ENCODE results near the gene TSPAN7.
A peak's percentile ranks its signal among the peaks of the same experiment; 100 is the strongest.

The TSPAN7 gene

DNA sequence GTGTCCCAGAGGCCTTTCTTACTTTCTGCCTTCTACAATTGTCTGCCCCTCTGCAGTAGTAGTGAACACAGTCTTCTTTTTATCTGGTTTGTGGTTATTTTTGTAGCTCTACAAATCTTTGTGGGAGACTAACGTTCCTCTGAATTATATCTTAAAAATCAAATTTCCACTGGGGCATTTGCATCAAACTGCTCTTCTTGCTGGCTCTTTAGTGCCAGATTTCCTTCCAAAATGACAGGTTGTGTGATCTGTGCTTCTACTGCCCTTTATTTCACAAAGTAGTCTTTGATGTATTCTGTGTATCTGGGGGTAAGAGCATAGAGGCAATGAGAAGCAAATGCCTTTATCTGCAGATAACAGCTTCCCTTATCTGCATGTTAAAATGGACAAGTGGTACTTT, 34.5 kb downstream of the TSPAN7 start:
- no peak for DNase-seq (ENCODE audit: low read depth)

DNA sequence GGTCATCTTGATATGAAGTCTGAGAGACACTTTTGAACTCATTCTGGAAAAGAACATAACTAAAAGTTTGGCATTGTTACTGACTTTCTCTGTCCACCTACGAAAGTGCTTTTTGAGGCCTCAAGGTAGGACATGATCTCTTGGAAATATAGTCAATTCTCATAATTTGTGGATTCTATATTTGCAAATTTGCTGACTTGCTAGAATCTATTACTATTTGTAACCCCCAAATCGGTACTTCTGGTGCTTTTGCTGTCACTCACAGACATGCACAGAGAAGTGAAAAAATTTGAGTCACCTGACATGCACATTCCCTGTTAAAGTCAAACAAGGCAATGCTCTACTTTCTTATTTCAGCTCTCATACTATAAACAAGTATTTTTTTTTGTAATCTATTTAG, 35.6 kb downstream of the TSPAN7 start:
- no peak for DNase-seq (ENCODE audit: low read depth)

DNA sequence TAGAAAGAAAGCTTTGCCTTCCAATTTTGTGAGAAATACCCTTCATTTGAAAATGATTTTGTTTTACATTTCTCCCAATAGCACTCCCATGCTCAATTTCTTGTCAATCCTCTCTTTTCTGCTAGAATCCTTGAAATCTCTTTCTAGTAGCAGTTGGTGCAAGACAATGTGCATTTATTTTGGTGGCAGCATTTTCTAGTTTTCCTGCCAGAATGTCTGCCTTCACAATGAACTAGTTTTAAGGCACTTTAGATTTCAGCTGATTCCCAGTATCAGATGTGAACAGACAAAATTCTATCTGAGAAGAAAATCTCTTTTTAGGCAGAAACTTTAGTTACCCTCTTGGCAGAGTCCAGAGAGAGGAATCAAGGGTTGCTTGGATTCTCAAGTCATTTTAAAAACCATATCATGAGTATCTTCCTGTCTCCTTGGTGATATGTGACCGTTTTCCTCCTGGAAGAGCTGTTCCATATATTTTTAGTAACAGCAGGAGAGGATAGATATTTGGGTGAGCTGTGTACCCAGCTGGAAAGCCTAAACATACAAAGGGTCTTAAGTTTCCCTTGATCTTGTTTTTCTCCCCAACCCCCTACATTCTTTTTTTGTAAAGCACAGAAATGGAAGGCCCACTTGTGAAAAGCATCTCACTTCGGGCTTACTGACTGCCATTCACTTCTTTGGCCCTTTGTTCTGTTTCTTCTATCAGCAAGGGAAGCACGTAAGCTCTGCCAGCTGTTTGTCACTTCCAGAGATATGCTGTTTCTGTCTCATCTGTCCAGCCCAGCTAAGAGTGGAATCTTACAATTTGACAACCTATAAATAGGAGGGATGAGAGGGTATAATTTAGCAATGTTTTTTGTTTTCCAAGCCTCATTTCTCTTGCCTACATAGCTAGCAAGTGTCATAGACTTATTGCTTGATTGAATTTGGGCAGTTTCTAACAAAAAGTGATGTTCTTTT, 38.7 kb downstream of the TSPAN7 start:
- no peak for DNase-seq (ENCODE audit: low read depth)

DNA sequence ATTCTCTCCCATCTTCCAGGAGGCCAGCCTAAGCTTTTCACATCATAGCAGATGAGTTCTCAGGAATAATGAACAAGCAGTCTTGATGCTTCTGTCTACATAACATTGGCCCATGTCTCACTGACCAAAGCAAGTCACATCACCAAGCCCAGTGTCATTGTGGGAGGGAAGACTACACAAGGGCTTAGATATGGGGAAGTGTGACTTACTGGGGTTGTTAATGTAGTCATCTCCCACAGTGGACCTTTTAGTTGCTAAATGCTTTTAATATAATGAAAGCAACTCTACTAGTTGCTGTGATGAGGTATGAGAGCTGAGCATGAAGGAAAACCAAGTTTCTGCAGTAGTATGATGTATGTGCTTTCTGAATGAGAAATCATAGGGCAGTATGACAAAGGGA, 40.5 kb downstream of the TSPAN7 start:
- DNase-seq (ENCODE audit: low read depth): no peak

DNA sequence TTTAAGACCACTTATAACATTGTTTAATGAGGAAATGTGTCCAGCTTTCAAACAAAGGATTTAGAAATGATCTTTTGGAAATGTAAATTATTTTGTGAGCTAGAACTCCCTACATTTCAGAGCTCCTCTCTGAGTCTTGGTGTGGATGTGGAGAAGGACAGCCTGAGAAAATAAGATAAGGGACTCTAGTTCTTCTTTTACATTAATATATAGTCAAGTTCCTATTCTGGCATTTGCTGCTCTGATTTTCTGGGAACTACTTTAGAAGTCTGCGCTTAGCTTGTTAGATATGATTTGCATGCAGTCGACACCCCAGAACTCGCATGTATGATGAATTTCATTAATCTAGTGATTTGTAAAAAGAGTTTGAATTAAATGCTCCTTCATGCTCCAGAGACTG, 45.5 kb downstream of the TSPAN7 start:
- DNase-seq (ENCODE audit: low read depth): no peak

DNA sequence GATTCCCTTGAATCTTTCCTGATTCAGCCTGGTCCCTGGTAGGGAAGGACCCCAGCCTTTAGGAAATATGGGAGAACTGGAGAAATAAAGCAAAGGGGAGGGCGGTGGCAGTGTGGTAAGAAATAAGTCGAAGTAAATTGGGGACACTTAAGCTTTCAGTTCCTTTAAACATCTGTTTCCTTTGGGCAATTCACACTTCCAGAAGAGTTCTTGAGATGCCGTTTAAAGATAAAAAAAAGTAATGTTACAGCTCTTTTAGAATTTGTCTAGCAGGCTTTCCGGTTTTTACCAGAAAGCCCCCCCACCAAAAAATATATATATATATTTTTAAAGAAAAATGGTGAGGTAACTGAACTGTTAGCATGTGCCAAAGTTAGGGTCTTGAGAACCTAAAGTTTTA, 46.6 kb downstream of the TSPAN7 start:
- no peak for DNase-seq (ENCODE audit: low read depth)

DNA sequence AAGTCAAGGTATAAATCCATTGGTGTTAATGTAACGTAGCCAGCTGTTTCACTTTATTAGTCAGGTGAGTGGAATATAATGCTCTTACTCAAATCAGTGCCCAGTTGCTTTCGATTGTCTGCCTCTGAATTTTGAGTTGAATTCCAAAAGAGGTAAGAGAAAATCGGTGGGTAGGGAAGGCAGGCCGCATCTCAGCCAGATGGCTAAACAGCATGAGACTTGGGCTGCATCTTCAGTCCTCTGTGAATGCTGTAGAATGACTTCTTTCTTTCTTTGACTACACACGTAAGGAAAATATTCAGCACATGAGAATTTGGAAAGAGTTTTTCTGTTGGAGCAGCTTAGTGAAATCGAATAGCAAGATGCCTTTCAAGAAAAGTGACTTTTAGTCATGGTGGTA, 49.5 kb downstream of the TSPAN7 start:
- DNase-seq (ENCODE audit: low read depth): no peak

DNA sequence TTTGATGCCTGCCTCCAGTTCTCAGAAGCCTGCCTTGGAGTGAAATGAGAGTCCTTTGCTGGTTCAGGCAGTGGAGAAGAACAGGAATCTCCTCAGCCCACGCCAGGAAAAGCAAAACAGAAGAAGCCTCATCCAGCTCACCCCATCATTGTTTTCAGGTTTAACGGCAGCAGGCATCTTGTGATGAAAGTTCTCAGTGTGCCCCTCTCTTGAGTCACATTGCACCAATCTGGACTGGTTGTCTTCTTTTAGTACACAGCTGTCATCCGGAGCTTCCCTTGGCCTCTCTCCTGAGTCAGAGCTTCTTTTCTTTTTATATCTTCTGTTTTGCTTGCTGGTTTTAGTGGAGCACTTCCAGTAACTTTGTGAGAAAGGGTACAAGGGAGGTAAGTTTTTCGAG, 50.9 kb downstream of the TSPAN7 start:
- no peak for DNase-seq (ENCODE audit: low read depth)

DNA sequence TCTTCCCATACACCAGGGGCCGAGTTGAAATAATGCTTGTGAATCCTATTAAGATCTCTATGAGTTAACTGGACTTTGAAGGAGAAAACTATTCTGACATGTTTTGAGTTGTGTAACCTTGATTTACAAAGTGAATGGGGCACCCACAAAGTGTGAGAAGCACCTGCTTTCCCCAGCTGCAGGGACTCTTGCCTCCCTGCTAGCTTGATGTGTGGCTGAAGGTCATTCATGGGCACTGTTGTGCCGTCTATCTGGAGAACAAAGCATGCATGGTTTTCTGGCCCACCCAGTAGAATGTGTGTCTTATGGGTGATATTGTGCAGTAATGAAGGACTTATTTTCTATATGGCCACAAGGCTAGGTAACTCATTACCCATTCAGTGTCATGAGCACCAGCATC, 53.1 kb downstream of the TSPAN7 start:
- no peak for DNase-seq (ENCODE audit: low read depth)

DNA sequence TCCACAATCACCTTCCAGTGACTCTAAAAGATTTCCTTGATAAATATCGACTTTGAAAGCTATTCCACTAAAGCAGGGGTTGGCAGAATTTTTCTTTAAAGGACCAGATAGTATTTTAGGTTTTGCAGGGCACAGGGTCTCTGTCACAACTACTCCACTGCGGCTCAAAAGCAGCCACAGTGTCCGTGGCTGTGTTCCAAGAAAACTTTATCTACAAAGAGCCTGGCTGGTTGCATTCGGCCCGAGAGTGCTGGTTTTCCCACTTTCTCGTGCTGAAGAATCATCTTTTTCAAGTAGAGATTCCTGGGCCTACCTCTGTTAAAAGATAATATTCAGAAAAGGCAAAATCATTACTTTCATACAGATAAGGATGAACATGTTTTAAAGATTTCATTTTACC, 55.6 kb downstream of the TSPAN7 start:
- no peak for DNase-seq (ENCODE audit: low read depth)

DNA sequence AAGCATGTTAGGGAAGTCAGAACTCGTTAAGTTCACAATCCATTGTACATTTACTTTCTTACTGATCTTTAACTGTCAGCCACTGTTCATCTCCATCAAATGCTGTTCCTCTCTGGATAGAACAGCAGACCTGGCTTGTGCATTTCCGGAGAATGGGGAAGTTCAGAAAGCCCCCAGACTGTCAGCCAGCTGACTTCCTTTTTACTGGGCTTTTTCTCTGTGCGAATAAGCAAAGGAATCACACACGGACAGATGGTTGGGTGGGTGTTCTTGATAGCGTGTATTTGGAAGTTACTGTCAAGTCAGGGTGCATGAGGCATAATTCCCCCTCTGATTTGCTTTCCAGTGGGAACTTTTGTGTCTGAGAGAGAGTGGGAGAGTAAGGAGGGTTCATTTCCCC, 56.8 kb downstream of the TSPAN7 start:
- no peak for DNase-seq (ENCODE audit: low read depth)

DNA sequence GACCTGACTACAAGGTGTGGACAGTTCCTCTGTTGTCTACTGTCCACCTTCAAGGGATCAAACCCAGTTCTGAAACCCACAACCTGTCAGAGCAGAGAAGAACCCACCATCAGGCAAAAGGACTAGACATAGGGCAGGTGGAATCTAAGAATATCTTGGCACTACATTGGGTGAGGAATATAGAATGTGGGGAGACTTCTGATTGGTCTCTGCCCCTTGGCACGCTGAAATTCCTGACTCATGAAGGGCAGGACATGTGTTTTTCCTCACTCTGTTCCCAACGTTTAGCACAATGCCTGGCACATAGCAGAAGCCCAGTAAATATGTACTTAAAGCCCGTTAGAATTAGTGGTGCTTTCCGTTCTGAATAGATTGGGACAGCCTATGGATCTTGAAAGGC, 59.3 kb downstream of the TSPAN7 start:
- DNase-seq (ENCODE audit: low read depth): no peak

DNA sequence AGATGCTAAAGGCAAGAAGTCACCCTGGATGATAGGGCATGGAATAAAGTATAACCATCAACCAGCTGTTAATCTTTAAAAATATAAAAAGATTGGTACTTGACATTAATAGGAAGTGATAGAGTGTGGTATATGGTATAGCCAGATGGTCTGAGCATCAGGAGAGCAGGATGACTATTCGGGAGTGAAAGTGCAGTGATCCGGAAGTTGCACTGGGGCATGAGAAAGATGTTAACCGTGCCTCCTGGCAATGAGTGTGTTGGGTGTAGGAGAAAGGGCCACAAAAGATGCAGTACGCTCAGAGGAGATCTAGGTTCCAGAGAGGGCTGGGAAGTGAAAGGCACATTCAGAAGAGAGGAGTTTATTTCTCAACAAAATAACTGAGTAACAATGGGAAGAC, 65.0 kb downstream of the TSPAN7 start:
- no peak for DNase-seq (ENCODE audit: low read depth)

DNA sequence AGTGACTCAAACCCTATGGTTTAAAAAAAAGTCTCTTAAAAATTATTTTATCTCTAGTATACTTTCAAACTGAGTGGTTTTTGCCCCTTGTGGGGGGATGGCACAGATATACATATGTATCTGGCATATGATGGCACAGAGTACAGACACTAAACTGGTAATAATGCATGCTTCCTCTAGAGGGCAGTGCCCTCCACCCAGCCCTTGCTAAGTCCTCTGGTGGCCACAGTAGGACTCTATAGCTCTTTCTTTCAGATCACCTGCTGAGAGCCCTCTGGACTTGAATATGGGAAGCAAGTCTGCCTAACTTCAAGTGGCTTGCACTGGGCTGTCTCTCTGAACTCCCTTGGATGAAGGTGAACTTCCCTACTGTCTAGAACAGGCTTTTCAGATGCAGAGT, 66.3 kb downstream of the TSPAN7 start:
- no peak for DNase-seq (ENCODE audit: low read depth)

DNA sequence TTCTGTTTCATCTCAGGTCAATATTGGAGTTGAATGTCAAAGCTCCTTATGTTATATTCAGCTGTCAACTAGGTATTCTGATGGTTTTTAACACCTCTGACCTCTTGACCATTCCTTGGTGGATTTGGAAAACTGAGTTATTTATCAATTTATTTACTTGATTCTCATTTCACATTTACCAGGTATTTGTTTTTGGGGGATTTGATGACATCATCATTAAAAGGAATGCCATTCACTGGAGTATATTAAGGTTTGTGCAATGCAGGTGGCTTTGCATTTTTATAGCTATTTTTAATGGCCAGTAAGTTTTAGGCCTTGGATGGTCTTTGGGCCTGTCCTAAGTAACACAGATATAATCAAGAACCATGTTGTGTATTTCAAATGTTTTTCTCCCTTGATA, 67.2 kb downstream of the TSPAN7 start:
- DNase-seq (ENCODE audit: low read depth): no peak

DNA sequence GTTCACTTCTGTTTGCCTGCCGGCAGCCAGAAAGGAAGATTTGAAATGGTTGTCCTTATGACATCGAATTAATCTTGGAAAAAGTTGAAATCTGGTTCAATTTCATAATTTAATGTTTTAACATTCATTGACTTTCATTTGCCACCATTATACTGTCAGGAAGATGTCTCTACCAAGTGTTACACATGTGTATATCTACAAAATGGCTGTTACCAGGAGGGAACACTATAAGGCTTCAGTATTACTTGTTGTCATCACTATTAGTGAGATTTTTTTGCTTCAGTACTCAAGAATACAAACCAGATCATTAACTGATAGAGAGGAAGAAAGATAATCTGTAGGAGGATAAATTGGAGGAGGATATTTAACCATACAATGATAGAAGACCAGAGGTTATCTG, 71.2 kb downstream of the TSPAN7 start:
- DNase-seq (ENCODE audit: low read depth): no peak

DNA sequence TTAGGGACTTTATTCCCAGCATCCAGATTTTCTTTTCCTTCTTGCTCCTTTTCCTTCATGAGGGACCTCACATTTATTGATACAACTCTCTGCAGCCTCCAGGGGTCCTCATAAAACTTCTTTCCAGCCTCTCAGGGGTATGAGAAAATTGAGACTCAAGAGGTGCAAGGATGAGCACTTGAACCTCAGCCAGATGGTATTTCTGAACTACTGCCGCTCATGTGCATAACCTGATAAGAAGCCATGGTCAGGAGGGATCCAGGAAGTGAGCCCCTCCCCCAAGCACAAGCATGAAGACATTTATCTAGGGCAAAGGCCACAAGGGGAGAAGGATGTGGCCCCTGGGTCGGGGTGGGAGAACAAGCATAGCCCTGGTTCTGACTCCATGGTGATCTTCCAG, 73.3 kb downstream of the TSPAN7 start:
- no peak for DNase-seq (ENCODE audit: low read depth)

DNA sequence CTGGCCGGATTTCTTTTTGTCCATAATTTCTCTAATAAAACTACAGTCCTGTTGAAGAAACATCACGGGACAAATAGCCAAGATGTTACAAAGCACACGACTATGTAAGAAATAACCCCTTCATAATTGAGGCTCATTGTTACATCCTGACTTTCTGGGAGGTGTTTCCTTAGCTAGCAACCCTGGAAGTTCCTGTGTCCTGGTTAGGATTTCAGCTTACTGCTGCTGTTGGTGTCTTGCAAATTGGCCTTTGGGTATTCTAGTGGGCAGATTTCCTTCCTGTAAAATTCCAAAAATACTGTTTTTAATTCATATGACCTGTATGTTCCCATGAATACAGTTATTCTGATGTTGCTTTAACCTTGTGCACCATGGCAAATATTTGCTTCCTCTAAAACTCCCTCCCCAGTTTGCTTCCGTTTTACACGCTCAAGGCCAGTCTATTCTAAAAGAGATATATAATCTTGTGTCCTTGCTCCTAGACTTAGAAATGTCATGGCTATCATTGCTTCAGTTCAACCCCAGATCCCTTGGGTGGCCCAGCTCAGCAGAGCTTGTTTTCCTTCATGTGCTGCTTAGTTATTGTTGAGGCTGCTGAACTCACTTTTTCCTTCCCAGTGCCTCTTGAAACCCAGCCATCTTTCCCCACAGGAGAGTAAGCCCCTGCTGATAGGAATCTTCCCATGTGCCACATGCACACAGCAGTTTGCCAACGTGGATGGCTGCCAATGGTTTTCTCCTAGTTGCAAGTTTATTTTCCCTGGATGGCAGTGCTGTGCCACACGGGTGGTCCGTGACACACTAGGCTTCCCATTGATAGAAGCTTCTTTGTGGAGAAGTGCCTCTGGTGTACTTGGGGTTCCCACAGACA, 75.8 kb downstream of the TSPAN7 start:
- DNase-seq (ENCODE audit: low read depth): peak; percentile 17

DNA sequence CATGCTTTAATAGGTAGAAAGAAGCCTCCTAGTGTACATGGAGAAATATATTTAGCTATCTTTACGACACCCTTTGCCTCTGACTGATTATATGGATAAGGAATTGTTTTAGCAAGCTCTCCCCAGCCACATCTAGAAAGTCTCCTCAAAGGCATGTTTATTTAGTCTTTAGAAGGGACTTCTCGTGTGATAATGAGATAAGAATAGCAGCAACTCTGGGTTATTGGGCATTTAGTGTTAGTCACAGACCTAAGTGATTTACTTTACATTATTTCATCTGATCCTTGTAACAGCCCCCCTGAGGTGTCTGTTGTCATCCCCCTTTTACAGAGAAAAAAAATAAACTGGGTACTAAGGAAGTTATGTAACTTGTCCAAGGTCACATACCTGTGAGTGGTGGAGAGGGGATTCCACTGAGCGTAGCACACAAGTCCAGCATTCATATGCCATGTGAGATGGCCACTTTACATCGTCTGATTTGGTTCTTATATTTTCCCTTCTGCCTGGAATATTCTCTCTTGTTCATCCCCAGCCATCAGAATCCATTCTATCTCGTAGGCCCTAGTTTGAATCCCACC, 77.7 kb downstream of the TSPAN7 start:
- DNase-seq (ENCODE audit: low read depth): no peak

DNA sequence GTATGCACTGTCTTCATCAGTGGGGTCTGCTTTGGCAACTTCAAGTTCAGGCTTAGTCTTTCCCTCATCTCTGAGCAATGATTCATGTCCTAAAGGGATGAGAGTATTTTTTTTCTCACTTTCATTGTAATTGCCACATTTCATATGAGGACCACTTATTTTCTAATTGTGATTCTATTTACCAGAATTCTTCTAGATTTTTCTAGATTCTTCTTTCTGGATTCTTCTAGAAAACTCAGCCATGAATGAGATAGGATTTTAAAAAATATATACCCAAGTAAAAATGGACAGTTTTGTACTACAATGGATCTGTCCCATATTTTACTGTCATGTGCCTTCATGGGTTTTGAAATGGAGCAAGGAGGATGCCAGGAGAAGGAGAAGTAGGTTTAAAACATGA, 78.4 kb downstream of the TSPAN7 start:
- no peak for DNase-seq (ENCODE audit: low read depth)

DNA sequence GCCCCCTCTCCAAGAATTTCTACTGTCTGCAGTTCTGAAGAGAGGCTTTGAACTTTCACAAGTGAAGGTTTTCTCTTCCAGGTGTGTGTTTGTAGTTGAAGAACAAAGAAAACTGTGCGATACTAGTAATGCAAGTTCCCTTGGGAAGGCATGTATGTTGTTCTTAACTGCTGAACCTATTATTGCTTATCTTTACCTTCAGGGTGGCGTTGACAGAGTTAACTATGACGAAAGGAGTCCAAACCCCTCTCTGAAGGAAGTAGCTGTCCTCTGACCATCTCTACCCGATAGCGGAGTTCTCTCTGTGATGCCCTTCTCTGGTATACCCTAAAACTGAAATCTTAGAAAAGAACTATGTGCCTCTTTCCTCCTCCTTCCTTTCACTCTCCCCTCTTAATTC, 79.9 kb downstream of the TSPAN7 start:
- no peak for DNase-seq (ENCODE audit: low read depth)

DNA sequence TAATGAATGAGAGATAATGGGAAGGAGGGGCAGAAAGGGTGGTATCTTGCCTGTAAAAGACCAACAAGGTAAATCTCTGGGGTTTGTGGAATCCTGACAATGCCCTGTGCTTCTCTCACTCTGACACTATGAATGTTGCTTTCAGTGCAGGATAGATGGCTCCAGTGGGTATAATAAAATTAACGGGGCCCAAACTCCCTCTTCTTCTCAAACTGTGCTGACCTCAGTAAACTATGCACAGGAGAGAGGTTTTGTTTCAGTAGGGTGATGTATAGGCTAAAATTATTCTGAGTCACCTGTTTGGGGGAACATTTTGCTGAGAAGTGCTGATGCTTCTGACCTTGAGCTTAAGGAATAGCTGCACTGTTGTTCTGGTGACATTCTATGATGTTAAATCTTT, 82.6 kb downstream of the TSPAN7 start:
- DNase-seq (ENCODE audit: low read depth): no peak

DNA sequence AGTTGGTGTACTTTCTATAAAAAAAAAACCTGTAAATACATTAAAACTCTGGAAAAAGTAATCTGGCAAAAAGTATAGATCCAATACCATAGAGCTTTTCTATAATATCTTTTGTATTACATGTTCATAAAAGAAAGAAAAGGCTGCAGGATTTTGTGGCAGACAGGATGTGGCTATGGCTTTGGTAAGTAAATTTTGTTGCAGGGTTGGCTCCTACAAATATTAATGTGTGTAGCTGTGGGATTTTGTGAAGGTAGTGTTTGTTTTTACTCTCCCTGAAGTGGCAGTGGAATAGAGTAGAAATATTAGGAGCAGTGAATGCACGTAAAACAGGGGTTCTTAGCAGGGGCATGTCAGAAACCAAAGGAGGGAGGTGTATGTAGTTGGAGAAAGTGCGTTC, 84.8 kb downstream of the TSPAN7 start:
- DNase-seq (ENCODE audit: low read depth): no peak
